Tibial artery (tissue), 4 donors: ENCODE results near the gene ZNF248.

Source experiments
- DNase-seq, 2 donors: peaks; one replicate each; pipeline ENCODE4 v3.0.0-alpha.2; 2019
- H3K27ac ChIP-seq, 2 donors: fragments of 200-600 bp; sonication (generic) in 1 of 2; 1 replicate in 1 of 2; 2 replicates in 1 of 2; pipeline ENCODE4 v1.5.1; 2018 to 2019; ENCODE audit warnings: mild to moderate bottlenecking in 1 of 2
- H3K27me3 ChIP-seq, 2 donors: fragments of 200-600 bp; sonication (generic) in 1 of 2; one replicate each; pipeline versions ENCODE4 v1.5.1 to v1.6.0; 2016 to 2019
- H3K36me3 ChIP-seq, 3 donors: fragments of 200-600 bp; sonication (generic) in 2 of 3; one replicate each; pipeline ENCODE4 v1.5.1; 2016 to 2019; ENCODE audit warnings: mild to moderate bottlenecking in 2 of 3
- H3K4me1 ChIP-seq, 4 donors: fragments of 200-600 bp; sonication (generic) in 2 of 4; 1 replicate in 3 of 4; 2 replicates in 1 of 4; pipeline ENCODE4 v1.5.1; 2016 to 2019
- H3K4me3 ChIP-seq, 2 donors: fragments of 200-600 bp; sonication (generic) in 1 of 2; 1 replicate in 1 of 2; 2 replicates in 1 of 2; pipeline ENCODE4 v1.5.1; 2018 to 2019; ENCODE audit warnings: mild to moderate bottlenecking in 2 of 2
- H3K9me3 ChIP-seq, 3 donors: fragments of 200-600 bp; sonication (generic) in 1 of 3; one replicate each; pipeline ENCODE4 v1.5.1; 2016 to 2019
- intact Hi-C: fragments of 100-400 bp; cut with DNase I; formaldehyde crosslinking; loops from one replicate; pipeline ENCODE4 v1.15.0; 2023; ENCODE audit warnings: low total_unique reads
- TF ChIP-seq, protein P1 (sequence below), 2 experiments: fragments of 200-600 bp in 1 of 2; fragments of 450-650 bp in 1 of 2; IDR thresholded peaks; one replicate each; pipeline ENCODE4 v1.5.1; 2017 to 2019; ENCODE audit warnings: antibody characterized with exemption in 2 of 2, mild to moderate bottlenecking in 1 of 2, moderate library complexity in 1 of 2

The ZNF248 gene

DNA sequence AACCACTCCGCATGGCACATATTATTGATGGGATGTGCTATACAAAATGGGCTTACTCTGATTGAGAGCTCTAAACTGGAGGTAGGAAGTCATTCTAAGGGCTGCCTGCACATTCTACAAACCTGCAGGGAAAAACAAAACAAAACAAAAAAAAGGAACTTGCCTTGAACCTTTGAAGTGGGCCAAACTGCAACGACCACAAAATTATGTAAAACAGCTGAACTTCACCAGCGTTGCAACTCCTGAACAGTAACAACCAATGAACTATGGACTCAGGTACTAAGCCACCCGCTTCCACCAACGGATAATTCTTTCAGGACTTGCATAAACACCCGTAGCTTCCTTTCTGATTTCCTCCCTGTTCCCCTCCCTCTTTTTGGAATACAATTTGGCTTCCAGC, 80.4 kb downstream of the ZNF248 start:
- peaks cover 7 to 31% (median 13%) of the 10 kb centered on the region in 3 donors for H3K9me3 ChIP-seq
- DNase-seq, result no peak
- H3K27me3 ChIP-seq, result no peaks in the 10 kb centered on the region
- intact Hi-C loops, result no loop called here
- no peak overlapping the region for H3K27ac ChIP-seq
- TF ChIP-seq, protein P1, sequence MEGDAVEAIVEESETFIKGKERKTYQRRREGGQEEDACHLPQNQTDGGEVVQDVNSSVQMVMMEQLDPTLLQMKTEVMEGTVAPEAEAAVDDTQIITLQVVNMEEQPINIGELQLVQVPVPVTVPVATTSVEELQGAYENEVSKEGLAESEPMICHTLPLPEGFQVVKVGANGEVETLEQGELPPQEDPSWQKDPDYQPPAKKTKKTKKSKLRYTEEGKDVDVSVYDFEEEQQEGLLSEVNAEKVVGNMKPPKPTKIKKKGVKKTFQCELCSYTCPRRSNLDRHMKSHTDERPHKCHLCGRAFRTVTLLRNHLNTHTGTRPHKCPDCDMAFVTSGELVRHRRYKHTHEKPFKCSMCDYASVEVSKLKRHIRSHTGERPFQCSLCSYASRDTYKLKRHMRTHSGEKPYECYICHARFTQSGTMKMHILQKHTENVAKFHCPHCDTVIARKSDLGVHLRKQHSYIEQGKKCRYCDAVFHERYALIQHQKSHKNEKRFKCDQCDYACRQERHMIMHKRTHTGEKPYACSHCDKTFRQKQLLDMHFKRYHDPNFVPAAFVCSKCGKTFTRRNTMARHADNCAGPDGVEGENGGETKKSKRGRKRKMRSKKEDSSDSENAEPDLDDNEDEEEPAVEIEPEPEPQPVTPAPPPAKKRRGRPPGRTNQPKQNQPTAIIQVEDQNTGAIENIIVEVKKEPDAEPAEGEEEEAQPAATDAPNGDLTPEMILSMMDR (IDR thresholded peaks at IDR 0.05), result no peak
- H3K4me1 ChIP-seq, result no peaks in the 10 kb centered on the region
- H3K4me3 ChIP-seq, result no peak overlapping the region
- peaks cover 0 to 11% (median 10%) of the 10 kb centered on the region in 3 donors for H3K36me3 ChIP-seq

- TF ChIP-seq, protein P1 (IDR thresholded peaks at IDR 0.05), result no peak
- intact Hi-C loops, result no loop called here
- Histone ChIP-seq H3K4me1 (no peaks in the 10 kb centered on the region), H3K27me3 (no peaks in the 10 kb centered on the region), H3K4me3 (no peak overlapping the region), H3K27ac (no peak overlapping the region), H3K9me3 (peaks cover 3 to 17% (median 4%) of the 10 kb centered on the region in 3 donors), H3K36me3 (peaks cover 0 to 11% (median 6%) of the 10 kb centered on the region in 3 donors)
- DNase-seq, result no peak
Observed at GRCh38 chr10:37775612-37776011, 81.8 kb downstream of the ZNF248 start.

- H3K4me3 ChIP-seq, result no peak overlapping the region
- peaks cover 0 to 11% (median 3%) of the 10 kb centered on the region in 3 donors for H3K36me3 ChIP-seq
- TF ChIP-seq, protein P1 (IDR thresholded peaks at IDR 0.05), result no peak
- peaks cover 0 to 12% (median 0%) of the 10 kb centered on the region in 3 donors for H3K9me3 ChIP-seq
- no peak overlapping the region for H3K27ac ChIP-seq
- H3K4me1 ChIP-seq, result no peaks in the 10 kb centered on the region
- no peak for DNase-seq
- H3K27me3 ChIP-seq, result no peaks in the 10 kb centered on the region
- intact Hi-C loops, result no loop called here
Observed at GRCh38 chr10:37774351-37774750, 83.1 kb downstream of the ZNF248 start.

DNA sequence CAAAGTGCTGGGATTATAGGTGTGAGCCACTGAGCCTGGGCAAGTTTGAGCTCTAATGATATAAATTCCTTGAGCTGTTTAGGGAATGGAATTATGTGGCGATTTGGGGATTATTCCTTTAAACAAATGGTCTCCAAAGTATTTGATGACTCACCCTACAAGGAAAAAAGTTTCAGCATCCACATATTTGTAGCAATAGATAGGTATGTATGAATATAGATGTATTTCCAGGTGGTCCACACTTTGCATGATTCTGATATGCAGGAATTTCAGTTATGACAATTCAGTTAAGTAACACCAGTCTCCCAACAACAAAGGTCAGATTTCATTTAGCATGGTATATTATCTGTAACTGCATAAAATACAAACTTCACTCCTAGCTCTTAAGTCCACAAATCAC, 92.2 kb downstream of the ZNF248 start:
- peaks cover 0 to 62% (median 11%) of the 10 kb centered on the region in 3 donors for H3K9me3 ChIP-seq
- no peak overlapping the region for H3K4me3 ChIP-seq
- no peaks in the 10 kb centered on the region for H3K4me1 ChIP-seq
- peaks cover 0 to 10% (median 9%) of the 10 kb centered on the region in 3 donors for H3K36me3 ChIP-seq
- no peak for DNase-seq
- TF ChIP-seq, protein P1 (IDR thresholded peaks at IDR 0.05), result no peak
- H3K27me3 ChIP-seq, result no peaks in the 10 kb centered on the region
- intact Hi-C loops, result no loop called here
- H3K27ac ChIP-seq, result no peak overlapping the region

DNA sequence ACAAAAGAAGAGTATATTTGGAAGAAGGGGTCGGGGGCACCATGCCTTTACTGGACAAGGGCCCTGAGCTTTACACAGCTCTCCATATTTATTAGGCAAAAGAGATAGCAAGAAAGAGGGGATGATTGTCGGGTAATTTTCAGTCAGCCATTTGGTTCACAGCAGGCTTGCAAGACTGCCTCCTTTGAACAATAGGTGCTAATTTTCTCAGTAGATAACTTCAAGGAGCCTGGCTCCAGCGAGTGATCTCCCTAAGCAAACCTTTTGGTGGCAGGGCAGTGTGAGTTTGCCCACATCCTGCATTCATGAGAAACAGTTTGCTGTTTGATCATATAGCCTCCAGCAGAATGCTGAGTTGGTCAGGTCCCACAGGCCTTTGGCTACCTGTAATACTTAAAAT, 94.3 kb downstream of the ZNF248 start:
- no peak for DNase-seq
- Histone ChIP-seq H3K27ac (no peak overlapping the region), H3K4me3 (no peak overlapping the region), H3K36me3 (peaks cover 7 to 19% (median 14%) of the 10 kb centered on the region in 3 donors), H3K9me3 (peaks cover 0 to 59% (median 11%) of the 10 kb centered on the region in 3 donors), H3K27me3 (no peaks in the 10 kb centered on the region), H3K4me1 (no peaks in the 10 kb centered on the region)
- intact Hi-C loops, result no loop called here
- TF ChIP-seq, protein P1 (IDR thresholded peaks at IDR 0.05), result no peak

DNA sequence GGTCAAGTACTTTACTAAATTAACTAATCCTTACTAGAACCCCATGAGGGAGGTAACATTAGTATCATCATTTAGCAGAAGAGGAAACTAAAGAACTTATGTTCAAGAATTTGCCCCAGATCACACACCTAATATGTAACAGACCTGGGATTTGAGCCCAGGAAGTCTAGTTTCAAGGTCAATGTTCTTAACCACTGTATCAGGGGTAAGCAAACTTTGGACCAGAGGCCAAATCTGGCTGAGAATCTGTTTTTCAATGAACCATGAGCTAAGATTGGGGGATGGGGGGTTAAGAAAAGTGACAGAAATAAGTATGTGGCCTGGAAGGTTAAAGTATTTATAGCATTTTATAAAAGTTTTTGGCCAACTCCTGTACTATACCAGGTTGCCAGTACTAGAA, 95.1 kb downstream of the ZNF248 start:
- no peak overlapping the region for H3K4me3 ChIP-seq
- peaks cover 7 to 19% (median 14%) of the 10 kb centered on the region in 3 donors for H3K36me3 ChIP-seq
- TF ChIP-seq, protein P1 (IDR thresholded peaks at IDR 0.05), result no peak
- H3K27me3 ChIP-seq, result no peaks in the 10 kb centered on the region
- no peaks in the 10 kb centered on the region for H3K4me1 ChIP-seq
- intact Hi-C loops, result no loop called here
- H3K9me3 ChIP-seq, result peaks cover 0 to 54% (median 11%) of the 10 kb centered on the region in 3 donors
- no peak overlapping the region for H3K27ac ChIP-seq
- DNase-seq, result no peak
